Measurements from ENCODE around the gene CASP14.

GRCh38 chr19:15101479-15102082 lies 52.3 kb downstream of the CASP14 start:
- TF ChIP-seq ESRRG (CRISPR knock-in tag; IDR thresholded peaks at IDR 0.05) (no peak), CREB5 (CRISPR knock-in tag; IDR thresholded peaks at IDR 0.05; ENCODE audit: low read depth) (no peak), ZFP30 (CRISPR knock-in tag; IDR thresholded peaks at IDR 0.05) (no peak), ZNF70 (CRISPR knock-in tag; IDR thresholded peaks at IDR 0.05) (no peak), TOX (CRISPR knock-in tag; IDR thresholded peaks at IDR 0.05; ENCODE audit: borderline replicate concordance) (no peak), TCF4 (CRISPR knock-in tag; IDR thresholded peaks at IDR 0.05; ENCODE audit: borderline replicate concordance) (no peak), TSHZ2 (CRISPR knock-in tag; IDR thresholded peaks at IDR 0.05) (no peak), ARNTL (CRISPR knock-in tag; IDR thresholded peaks at IDR 0.05; ENCODE audit: borderline replicate concordance, low read depth) (no peak)

Measured in SK-N-SH treated with all-trans-retinoic acid at 6 μM for 48 hours (cell line).